ENCODE data around the gene BMP8B.

Gene BMP8B

DNA sequence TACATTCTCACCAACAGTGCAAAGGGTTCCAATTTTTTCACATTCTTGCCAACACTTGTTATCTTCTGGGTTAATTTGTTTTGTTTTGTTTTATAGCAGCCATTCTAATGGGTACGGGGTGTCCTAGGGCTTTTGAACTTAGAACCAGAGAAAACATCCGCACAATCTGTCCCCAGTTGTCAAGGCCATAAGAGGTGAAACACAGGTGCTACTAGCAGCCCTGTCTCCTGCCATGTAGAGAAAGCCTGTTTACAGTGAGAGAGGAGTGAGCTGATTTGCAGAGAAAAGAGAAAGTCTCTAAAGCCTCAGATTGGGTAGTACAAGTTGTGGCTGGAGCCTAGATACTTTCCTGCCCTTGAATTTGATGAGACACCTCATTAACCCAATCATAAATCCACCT lies 46.4 kb upstream of the BMP8B start:
- TF ChIP-seq EP300 (IDR thresholded peaks at IDR 0.05; ENCODE audit: borderline replicate concordance) (no peak), RAD21 (IDR thresholded peaks at IDR 0.05; ENCODE audit: low read depth) (no peak), TEAD4 (IDR thresholded peaks at IDR 0.05) (no peak)

DNA sequence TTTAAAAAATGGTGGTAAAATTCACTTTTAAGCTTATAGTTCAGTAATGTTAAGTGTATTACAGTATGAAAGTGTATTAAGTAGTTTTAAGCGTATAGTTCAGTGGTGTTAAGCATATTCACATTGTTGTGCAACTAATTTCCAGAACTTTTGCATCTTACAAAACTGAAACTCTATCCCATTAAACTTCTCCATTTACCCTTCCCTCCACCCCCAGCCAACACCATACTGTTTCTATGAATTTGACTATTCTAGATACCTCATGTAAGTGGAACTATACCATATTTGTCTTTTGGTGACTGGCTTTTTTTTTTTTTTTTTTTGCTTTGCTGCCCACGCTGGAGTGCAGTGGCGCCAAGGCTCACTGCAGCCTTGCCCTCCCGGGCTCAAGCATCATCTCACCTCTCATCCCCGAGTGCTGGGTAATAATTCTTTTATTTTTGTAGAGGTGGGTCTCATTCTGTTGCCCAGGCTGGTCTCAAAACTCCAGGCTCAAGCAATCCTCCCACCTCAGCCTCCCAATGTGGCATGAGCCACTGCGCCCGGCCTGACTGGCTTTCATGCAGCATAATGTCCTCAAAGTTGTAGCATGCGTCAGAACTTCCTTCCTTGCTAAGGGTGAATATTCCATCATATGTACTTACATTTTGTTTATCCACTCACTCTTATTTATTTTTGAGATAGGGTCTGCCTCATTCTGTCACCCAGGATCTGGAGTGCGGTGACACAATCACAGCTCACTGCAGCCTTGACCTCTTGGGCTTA lies 45.1 kb upstream of the BMP8B start:
- no peak for TF ChIP-seq RAD21 (IDR thresholded peaks at IDR 0.05; ENCODE audit: low read depth)
- TF ChIP-seq CREB1 (IDR thresholded peaks at IDR 0.05; ENCODE audit: low read depth): no peak
- no peak for TF ChIP-seq TAF1 (IDR thresholded peaks at IDR 0.05; ENCODE audit: low read depth)
- no peak for TF ChIP-seq TEAD4 (IDR thresholded peaks at IDR 0.05)
- TF ChIP-seq NFIC (IDR thresholded peaks at IDR 0.05): no peak

DNA sequence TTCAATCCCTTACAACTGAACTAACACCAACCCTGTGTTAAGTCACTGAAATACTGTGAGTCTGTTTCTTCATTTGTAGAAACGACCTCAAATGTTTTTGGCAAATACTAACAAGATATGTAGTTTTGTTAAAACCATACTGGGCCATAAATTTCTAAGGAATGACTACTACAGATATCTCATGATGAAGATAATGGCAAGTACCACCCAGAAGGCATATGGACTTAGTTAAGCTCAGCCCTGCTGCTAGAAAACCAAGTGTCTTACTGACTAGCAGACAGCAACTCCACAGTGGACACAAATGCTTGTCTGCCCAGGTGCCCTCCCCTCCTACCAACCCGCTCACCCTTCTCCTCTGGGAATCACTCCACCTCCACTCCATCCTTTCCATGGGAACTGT lies 44.5 kb upstream of the BMP8B start:
- TF ChIP-seq, protein P1, sequence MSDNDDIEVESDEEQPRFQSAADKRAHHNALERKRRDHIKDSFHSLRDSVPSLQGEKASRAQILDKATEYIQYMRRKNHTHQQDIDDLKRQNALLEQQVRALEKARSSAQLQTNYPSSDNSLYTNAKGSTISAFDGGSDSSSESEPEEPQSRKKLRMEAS (IDR thresholded peaks at IDR 0.05): no peak
- TF ChIP-seq, protein P2, sequence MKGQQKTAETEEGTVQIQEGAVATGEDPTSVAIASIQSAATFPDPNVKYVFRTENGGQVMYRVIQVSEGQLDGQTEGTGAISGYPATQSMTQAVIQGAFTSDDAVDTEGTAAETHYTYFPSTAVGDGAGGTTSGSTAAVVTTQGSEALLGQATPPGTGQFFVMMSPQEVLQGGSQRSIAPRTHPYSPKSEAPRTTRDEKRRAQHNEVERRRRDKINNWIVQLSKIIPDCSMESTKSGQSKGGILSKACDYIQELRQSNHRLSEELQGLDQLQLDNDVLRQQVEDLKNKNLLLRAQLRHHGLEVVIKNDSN (IDR thresholded peaks at IDR 0.05): no peak
- TF ChIP-seq CREB1 (IDR thresholded peaks at IDR 0.05; ENCODE audit: low read depth) (no peak), EGR1 (IDR thresholded peaks at IDR 0.05) (no peak), RAD21 (IDR thresholded peaks at IDR 0.05; ENCODE audit: low read depth) (no peak), CEBPB (IDR thresholded peaks at IDR 0.05) (no peak), EP300 (IDR thresholded peaks at IDR 0.05; ENCODE audit: borderline replicate concordance) (no peak), YY1 (IDR thresholded peaks at IDR 0.05; ENCODE audit: low read depth) (no peak), TEAD4 (IDR thresholded peaks at IDR 0.05) (no peak), ZBTB7A (IDR thresholded peaks at IDR 0.05; ENCODE audit: low read depth) (no peak), TCF12 (IDR thresholded peaks at IDR 0.05; ENCODE audit: low read depth) (no peak), NFIC (IDR thresholded peaks at IDR 0.05) (no peak), TAF1 (IDR thresholded peaks at IDR 0.05; ENCODE audit: low read depth) (no peak), FOXM1 (IDR thresholded peaks at IDR 0.05; ENCODE audit: borderline replicate concordance, low read depth) (no peak)
- TF ChIP-seq, protein P3, sequence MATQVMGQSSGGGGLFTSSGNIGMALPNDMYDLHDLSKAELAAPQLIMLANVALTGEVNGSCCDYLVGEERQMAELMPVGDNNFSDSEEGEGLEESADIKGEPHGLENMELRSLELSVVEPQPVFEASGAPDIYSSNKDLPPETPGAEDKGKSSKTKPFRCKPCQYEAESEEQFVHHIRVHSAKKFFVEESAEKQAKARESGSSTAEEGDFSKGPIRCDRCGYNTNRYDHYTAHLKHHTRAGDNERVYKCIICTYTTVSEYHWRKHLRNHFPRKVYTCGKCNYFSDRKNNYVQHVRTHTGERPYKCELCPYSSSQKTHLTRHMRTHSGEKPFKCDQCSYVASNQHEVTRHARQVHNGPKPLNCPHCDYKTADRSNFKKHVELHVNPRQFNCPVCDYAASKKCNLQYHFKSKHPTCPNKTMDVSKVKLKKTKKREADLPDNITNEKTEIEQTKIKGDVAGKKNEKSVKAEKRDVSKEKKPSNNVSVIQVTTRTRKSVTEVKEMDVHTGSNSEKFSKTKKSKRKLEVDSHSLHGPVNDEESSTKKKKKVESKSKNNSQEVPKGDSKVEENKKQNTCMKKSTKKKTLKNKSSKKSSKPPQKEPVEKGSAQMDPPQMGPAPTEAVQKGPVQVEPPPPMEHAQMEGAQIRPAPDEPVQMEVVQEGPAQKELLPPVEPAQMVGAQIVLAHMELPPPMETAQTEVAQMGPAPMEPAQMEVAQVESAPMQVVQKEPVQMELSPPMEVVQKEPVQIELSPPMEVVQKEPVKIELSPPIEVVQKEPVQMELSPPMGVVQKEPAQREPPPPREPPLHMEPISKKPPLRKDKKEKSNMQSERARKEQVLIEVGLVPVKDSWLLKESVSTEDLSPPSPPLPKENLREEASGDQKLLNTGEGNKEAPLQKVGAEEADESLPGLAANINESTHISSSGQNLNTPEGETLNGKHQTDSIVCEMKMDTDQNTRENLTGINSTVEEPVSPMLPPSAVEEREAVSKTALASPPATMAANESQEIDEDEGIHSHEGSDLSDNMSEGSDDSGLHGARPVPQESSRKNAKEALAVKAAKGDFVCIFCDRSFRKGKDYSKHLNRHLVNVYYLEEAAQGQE (IDR thresholded peaks at IDR 0.05; ENCODE audit: low read depth): no peak

DNA sequence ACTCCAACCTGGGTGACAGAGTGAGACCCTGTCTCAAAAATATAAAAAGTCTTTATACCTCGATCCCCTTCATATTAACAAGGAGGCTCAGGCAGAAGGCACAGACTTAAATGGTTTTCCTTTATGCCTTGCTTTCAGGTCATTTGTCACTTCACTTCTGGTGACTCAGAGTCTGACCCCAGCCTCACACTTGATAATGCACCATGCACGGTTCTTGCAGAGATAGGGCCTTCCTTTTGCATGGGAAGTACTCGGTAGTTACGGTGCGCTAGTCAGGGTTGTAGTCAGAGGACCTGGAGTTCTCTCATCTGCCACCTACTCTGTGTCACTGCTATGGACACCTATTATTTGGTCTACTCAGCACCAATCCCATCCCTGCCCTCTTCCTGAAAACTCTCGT lies 43.6 kb upstream of the BMP8B start:
- TF ChIP-seq RAD21 (IDR thresholded peaks at IDR 0.05; ENCODE audit: low read depth) (no peak), ZBTB7A (IDR thresholded peaks at IDR 0.05; ENCODE audit: low read depth) (no peak), TAF1 (IDR thresholded peaks at IDR 0.05; ENCODE audit: low read depth) (no peak), CREB1 (IDR thresholded peaks at IDR 0.05; ENCODE audit: low read depth) (no peak), NFIC (IDR thresholded peaks at IDR 0.05) (no peak), YY1 (IDR thresholded peaks at IDR 0.05; ENCODE audit: low read depth) (no peak), FOXM1 (IDR thresholded peaks at IDR 0.05; ENCODE audit: borderline replicate concordance, low read depth) (no peak), CEBPB (IDR thresholded peaks at IDR 0.05) (no peak), TEAD4 (IDR thresholded peaks at IDR 0.05) (no peak), EP300 (IDR thresholded peaks at IDR 0.05; ENCODE audit: borderline replicate concordance) (no peak), EGR1 (IDR thresholded peaks at IDR 0.05) (no peak)
- TF ChIP-seq, protein P3 (IDR thresholded peaks at IDR 0.05; ENCODE audit: low read depth): no peak
- TF ChIP-seq, protein P1 (IDR thresholded peaks at IDR 0.05): no peak
- TF ChIP-seq, protein P2 (IDR thresholded peaks at IDR 0.05): no peak

DNA sequence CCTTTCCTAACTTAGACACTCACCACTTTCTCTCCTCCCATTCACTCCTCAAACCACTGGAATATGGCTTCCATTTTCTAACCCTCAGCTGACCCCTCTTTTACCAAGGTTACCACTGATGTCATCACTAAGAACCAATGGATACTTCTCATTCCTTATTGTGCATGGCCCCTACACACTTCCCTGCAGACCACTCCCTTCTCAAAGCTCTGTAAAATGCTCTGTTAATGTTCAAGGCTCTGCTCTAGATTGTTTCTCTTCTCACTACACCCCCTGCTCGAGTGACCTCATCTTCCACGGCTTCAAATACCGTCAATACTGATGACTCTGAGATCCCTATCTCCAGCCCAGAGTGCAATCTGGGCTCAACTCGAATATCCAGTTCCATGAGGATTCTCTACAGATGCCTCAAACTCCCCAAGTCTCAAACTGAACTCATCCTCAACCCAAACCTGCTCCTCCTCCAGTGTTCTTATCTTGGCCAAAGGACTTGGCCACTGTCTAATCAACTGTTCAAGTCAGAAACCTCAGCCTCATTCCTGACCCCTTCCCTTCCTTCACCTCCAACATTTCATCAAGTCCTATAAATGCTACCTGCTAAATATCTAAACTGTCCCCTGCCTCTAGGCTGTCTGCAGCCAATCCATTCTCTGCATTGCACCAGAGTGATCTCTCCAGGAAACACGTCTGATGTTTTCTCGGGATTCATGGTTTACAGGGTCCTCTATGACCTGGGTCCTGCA lies 41.3 kb upstream of the BMP8B start:
- TF ChIP-seq EGR1 (IDR thresholded peaks at IDR 0.05) (no peak), CREB1 (IDR thresholded peaks at IDR 0.05; ENCODE audit: low read depth) (no peak), TCF12 (IDR thresholded peaks at IDR 0.05; ENCODE audit: low read depth) (no peak), TAF1 (IDR thresholded peaks at IDR 0.05; ENCODE audit: low read depth) (no peak), CEBPB (IDR thresholded peaks at IDR 0.05) (no peak), FOXM1 (IDR thresholded peaks at IDR 0.05; ENCODE audit: borderline replicate concordance, low read depth) (no peak), RAD21 (IDR thresholded peaks at IDR 0.05; ENCODE audit: low read depth) (no peak), YY1 (IDR thresholded peaks at IDR 0.05; ENCODE audit: low read depth) (no peak), NFIC (IDR thresholded peaks at IDR 0.05) (no peak), ZBTB7A (IDR thresholded peaks at IDR 0.05; ENCODE audit: low read depth) (no peak), EP300 (IDR thresholded peaks at IDR 0.05; ENCODE audit: borderline replicate concordance) (no peak), TEAD4 (IDR thresholded peaks at IDR 0.05) (no peak)
- TF ChIP-seq, protein P2 (IDR thresholded peaks at IDR 0.05): no peak
- TF ChIP-seq, protein P3 (IDR thresholded peaks at IDR 0.05; ENCODE audit: low read depth): no peak
- TF ChIP-seq, protein P1 (IDR thresholded peaks at IDR 0.05): no peak
